Fibroblast of the aortic adventitia (primary cell): Measurements from ENCODE around the gene ANKH. TPM values are rescaled to one million over a fixed set of nuclear protein-coding genes. Genes with fewer than 3 reads are reported as not detected.

Experiments
- DNase-seq: peaks from one replicate; pipeline ENCODE4 v3.0.0-alpha.2; 2010; ENCODE audit warnings: low read depth
- H3K4me3 ChIP-seq: 2 replicates; pipeline ENCODE4 v1.5.1; 2011; ENCODE audit warnings: low read depth, mild to moderate bottlenecking, control low read depth, low read length, moderate library complexity
- CTCF ChIP-seq: IDR thresholded peaks from 2 replicates; pipeline ENCODE4 v1.5.1; 2011; ENCODE audit warnings: mild to moderate bottlenecking, low read length, control low read depth, inconsistent platforms; ENCODE audit not compliant: insufficient read depth
- total RNA-seq: library from RNA; depleted of rRNA; stranded (reverse); fragments of >200 nt; gene quantifications from 2 replicates; pipeline ENCODE4 v1.2.3, GENCODE V29; 2012; ENCODE audit warnings: low replicate concordance

ANKH gene
- total RNA-seq, 1 donor = 82.2 TPM

- H3K4me3 ChIP-seq = no peak overlapping the region
- DNase-seq = no peak
- TF ChIP-seq CTCF = no peak
Measured at GRCh38 chr5:14739981-14740380, 131.6 kb downstream of the ANKH start.

- TF ChIP-seq CTCF = no peak
- no peak overlapping the region for H3K4me3 ChIP-seq
- peak; percentile 70 for DNase-seq
Measured at GRCh38 chr5:14739538-14739937, 132.0 kb downstream of the ANKH start.

- TF ChIP-seq CTCF = no peak
- DNase-seq = no peak
- no peak overlapping the region for H3K4me3 ChIP-seq
Measured at GRCh38 chr5:14738050-14738449, 133.5 kb downstream of the ANKH start.

- TF ChIP-seq CTCF = no peak
- no peak for DNase-seq
- no peak overlapping the region for H3K4me3 ChIP-seq
Measured at GRCh38 chr5:14737291-14737690, 134.3 kb downstream of the ANKH start.

GRCh38 chr5:14735944-14736343, 135.6 kb downstream of the ANKH start:
- H3K4me3 ChIP-seq = no peak overlapping the region
- no peak for DNase-seq
- TF ChIP-seq CTCF = no peak

- no peak for TF ChIP-seq CTCF
- no peak overlapping the region for H3K4me3 ChIP-seq
- DNase-seq = no peak
Measured at GRCh38 chr5:14734396-14734795, 137.2 kb downstream of the ANKH start.

- no peak for TF ChIP-seq CTCF
- no peak overlapping the region for H3K4me3 ChIP-seq
- no peak for DNase-seq
Measured at GRCh38 chr5:14733661-14734060, 137.9 kb downstream of the ANKH start.
